Fibroblast of villous mesenchyme (primary cell): ENCODE measurements around the gene CD274. TPM values are rescaled to one million over a fixed set of nuclear protein-coding genes. Genes with fewer than 3 reads are reported as not detected.
A peak's percentile ranks its signal among the peaks of the same experiment; 100 is the strongest.
"Not testable (repeated sequence)": the region's sequence is repeated elsewhere in the genome, so short reads cannot be mapped to it uniquely, and the experiment has no call there.

Experiments
- DNase-seq: peaks from one replicate; pipeline ENCODE4 v3.0.0-alpha.2; 2010; ENCODE audit warnings: low read depth
- H3K4me3 ChIP-seq: 2 replicates; pipeline ENCODE4 v1.5.1; 2011; ENCODE audit warnings: low read depth, mild to moderate bottlenecking, low read length
- total RNA-seq: library from RNA; depleted of rRNA; stranded (reverse); fragments of >200 nt; gene quantifications from 2 replicates; pipeline ENCODE4 v1.2.3, GENCODE V29; 2012
- TF ChIP-seq, protein P1 (sequence below): IDR thresholded peaks from 2 replicates; pipeline ENCODE4 v1.5.1; 2012; ENCODE audit warnings: low read depth, mild to moderate bottlenecking, low read length; ENCODE audit not compliant: insufficient read depth

CD274 gene
- total RNA-seq, 1 donor, result 12.1 TPM

DNA sequence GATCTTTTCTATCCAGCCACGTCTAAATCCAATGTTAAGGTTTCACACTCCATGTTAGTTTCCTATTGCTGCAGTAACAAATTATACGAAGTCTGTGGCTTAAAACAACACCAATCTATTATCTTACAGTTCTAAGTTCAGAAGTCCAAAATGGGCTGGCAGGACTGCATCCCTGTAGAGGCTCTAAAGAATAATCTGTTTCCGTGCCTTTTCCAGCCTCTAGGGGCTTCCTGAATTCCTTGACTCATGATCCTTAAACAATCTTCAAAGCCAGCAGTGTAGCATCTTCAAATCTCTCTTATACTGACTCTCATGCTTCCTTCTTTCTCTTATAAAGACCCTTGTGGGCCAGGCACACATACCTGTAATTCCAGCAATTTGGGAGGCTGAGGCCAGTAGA lies 19.4 kb upstream of the CD274 start:
- TF ChIP-seq, protein P1, sequence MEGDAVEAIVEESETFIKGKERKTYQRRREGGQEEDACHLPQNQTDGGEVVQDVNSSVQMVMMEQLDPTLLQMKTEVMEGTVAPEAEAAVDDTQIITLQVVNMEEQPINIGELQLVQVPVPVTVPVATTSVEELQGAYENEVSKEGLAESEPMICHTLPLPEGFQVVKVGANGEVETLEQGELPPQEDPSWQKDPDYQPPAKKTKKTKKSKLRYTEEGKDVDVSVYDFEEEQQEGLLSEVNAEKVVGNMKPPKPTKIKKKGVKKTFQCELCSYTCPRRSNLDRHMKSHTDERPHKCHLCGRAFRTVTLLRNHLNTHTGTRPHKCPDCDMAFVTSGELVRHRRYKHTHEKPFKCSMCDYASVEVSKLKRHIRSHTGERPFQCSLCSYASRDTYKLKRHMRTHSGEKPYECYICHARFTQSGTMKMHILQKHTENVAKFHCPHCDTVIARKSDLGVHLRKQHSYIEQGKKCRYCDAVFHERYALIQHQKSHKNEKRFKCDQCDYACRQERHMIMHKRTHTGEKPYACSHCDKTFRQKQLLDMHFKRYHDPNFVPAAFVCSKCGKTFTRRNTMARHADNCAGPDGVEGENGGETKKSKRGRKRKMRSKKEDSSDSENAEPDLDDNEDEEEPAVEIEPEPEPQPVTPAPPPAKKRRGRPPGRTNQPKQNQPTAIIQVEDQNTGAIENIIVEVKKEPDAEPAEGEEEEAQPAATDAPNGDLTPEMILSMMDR, result no peak
- H3K4me3 ChIP-seq, result no peak overlapping the region
- no peak for DNase-seq

DNA sequence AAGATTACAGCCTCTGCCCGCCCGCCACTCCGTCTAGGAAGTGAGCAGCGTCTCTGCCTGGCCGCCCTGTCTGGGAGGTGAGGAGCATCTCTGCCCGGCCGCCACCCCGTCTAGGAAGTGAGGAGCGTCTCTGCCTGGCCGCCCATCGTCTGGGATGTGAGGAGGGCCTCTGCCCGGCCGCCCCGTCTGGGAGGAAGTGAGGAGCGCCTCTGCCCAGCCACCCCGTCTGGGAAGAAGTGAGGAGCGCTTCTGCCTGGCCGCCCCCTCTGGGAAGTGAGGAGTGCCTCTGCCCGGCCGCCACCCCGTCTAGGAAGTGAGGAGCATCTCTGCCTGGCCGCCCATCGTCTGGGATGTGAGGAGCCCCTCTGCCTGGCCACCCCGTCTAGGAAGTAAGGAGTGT lies 17.5 kb upstream of the CD274 start:
- H3K4me3 ChIP-seq, DNase-seq: not testable (repeated sequence)

DNA sequence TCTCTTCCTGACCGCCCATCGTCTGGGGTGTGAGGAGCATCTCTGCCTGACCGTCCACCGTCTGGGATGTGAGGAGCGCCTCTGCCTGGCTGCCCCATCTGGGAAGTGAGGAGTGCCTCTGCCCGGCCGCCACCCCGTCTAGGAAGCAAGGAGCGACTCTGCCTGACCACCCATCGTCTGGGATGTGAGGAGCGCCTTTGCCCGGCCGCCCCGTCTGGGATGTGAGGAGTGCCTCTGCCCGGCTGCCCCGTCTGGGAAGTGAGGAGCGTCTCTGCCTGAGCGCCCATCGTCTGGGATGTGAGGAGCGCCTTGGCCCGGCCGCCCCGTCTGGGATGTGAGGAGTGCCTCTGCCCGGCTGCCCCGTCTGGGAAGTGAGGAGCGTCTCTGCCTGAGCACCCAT lies 17.0 kb upstream of the CD274 start:
- not testable (repeated sequence) for H3K4me3 ChIP-seq, DNase-seq

DNA sequence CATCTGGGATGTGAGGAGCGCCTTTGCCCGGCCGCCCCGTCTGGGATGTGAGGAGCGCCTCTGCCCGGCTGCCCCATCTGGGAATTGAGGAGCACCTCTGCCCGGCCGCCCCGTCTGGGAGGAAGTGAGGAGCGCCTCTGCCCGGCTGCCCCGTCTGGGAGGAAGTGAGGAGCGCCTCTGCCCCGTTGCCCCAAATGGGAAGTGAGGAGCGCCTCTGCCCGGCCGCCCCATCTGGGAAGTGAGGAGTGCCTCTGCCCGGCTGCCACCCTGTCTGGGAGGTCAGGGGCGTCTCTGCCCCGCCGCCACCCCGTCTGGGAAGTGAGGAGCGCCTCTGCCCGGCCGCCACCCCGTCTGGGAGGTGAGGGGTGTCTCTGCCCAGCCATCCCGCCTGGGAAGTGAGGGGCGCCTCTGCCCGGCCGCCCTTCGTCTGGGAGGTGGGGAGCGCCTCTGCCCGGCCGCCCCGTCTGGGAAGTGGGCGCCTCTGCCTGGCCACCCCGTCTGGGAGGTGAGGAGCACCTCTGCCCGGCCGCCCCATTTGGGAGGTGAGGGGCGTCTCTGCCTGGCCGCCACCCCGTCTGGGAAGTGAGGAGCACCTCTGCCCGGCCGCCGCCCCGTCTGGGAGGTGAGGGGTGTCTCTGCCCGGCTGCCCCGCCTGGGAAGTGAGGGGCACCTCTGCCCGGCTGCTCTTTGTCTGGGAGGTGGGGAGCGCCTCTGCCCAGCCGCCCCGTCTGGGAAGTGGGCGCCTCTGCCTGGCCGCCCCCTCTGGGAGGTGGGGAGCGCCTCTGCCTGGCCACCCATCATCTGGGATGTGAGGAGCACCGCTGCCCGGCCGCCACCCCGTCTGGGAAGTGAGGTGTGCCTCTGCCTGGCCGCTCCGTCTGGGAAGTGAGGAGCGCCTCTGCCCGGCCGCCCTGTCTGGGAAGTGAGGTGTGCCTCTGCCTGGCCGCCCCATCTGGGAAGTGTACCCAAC lies 16.2 kb upstream of the CD274 start:
- H3K4me3 ChIP-seq, DNase-seq: not testable (repeated sequence)

DNA sequence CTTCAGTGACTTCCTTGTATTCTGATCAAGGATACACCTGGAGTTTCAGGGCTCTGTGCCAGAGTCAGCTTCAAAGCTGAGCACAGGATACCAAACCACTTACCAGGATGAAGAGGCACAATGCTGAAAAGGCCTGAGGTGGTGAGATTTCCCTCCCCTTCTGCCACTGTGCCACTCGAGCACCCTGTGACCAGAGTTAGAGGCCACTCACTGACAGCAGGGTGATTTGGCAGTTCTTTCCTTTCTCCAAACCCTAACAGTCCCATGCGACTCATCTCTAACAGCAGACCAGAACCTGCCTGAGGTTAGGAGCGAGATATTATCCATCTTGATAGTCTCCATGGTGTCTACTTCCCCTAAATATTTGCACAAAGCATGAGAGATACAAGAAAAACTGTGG lies 14.4 kb upstream of the CD274 start:
- TF ChIP-seq, protein P1, result no peak
- no peak for DNase-seq

DNA sequence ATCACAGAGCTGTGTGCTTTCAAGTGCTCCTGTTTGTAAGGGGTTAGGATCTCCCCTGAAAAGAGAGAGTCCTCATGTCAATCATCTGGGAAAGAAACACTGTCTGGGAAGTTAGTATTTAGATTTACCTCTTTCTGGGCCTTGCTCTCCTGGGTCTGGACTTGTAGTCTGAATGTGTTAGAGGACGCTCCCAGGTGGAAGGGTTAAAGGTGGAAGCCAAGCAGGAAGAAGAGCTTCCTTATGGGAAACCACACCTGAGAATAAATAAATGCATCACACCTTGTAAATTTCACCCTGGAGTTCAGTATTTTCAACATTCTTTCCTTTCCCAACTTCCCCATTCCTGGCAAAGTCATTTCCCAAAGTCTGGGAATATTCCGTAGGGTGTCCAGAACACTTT lies 13.9 kb upstream of the CD274 start:
- no peak for DNase-seq
- H3K4me3 ChIP-seq, result no peak overlapping the region
- TF ChIP-seq, protein P1, result no peak

More for the DNA sequence above, 14.4 kb upstream of the CD274 start:
- no peak overlapping the region for H3K4me3 ChIP-seq

DNA sequence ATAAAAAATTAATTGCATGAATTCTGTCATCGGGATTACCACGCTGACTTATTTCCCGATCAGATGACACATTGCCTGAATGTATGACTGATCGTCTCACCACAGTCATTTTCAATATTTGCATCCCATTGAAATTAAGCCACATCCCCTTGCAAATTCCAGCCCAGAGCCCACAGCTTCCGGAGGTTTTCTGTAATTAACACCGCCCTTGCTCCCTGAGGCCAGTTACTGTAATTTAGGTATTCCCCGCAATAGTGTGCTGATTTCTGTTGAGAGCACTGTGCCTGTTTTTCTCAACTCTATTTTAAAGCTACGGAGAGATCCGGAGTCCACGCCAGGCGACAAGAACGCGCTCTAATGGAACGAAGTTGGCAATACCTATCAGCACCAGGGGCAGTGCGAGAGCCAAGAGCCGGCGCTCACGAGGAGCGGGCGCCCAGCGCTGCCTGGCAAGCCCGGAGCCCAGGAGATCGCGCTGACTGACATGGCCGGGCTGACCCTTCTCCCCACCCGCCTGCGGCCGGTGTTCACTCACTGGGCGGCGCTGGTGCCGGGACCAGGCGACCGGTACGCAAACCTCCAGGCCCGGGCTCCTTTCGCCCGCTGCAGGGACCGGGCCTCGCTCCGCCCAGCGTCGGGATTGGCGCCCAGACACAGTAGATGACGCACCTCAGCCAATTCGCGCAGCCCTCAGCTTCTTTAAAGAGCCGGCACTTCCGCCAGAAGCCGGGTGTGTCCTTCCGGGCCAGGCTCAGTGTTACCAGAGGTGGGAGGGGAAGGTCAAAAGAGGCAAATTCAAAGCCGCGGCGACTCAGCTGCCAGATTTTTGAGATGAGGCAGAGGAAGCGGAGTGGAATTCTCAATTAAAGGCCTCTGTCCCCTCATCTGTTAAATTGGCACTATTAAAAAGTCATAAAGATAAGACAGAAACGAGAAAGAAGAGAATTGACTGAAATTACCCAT lies 12.8 kb upstream of the CD274 start, which contains the start of gene PLGRKT:
TSS of gene PLGRKT (minus strand) at position 672 of the 963 bp plus-strand sequence. CDS start 5,948 bp downstream, outside the sequence.
- H3K4me3 ChIP-seq, result peak within 1 kb of the TSS; percentile 64
- TF ChIP-seq, protein P1, result peak; percentile 25
- peak; percentile 91 for DNase-seq
